SU-DHL-6 (cell line): ENCODE data around the gene COL13A1.

Experiments
- H2AFZ ChIP-seq: fragments of 200-600 bp; sonication (generic); 2 replicates; pipeline ENCODE4 v1.6.1; 2014; ENCODE audit warnings: low read depth, mild to moderate bottlenecking, moderate library complexity, mixed read lengths, antibody characterized with exemption, low read length; ENCODE audit not compliant: severe bottlenecking
- H3F3A ChIP-seq: fragments of 200-600 bp; shearing (Covaris generic); 2 replicates; pipeline ENCODE4 v1.6.0; 2016; ENCODE audit warnings: antibody characterized with exemption, mild to moderate bottlenecking; ENCODE audit not compliant: insufficient read depth
- H3K27ac ChIP-seq: fragments of 200-600 bp; sonication (generic); 2 replicates; pipeline ENCODE4 v1.5.1; 2016; ENCODE audit warnings: low read depth, mild to moderate bottlenecking, low read length, moderate library complexity, mixed read lengths
- H3K27me3 ChIP-seq: fragments of 200-600 bp; sonication (generic), shearing (Covaris generic); 2 replicates; pipeline ENCODE4 v1.6.0; 2014; ENCODE audit warnings: mild to moderate bottlenecking, low read length
- H3K36me3 ChIP-seq: fragments of 200-600 bp; sonication (generic); 2 replicates; pipeline ENCODE4 v1.6.1; 2014; ENCODE audit warnings: mild to moderate bottlenecking, low read length, mixed read lengths
- H3K4me2 ChIP-seq: fragments of 300-600, 200-600 bp; shearing (Covaris generic), sonication (generic); 2 replicates; pipeline ENCODE4 v1.6.0; 2014; ENCODE audit warnings: low read length, low read depth, mild to moderate bottlenecking; ENCODE audit not compliant: poor library complexity, severe bottlenecking
- H3K4me3 ChIP-seq: fragments of 200-600 bp; sonication (generic); 2 replicates; pipeline ENCODE4 v1.5.1; 2014; ENCODE audit warnings: antibody characterized with exemption, low read length, mild to moderate bottlenecking, mixed read lengths; ENCODE audit not compliant: insufficient read depth, poor library complexity, severe bottlenecking
- H3K79me2 ChIP-seq: fragments of 200-600 bp; sonication (generic); 2 replicates; pipeline ENCODE4 v1.6.1; 2014; ENCODE audit warnings: mild to moderate bottlenecking, low read length, moderate library complexity; ENCODE audit not compliant: insufficient read depth
- H3K9ac ChIP-seq: fragments of 200-600 bp; sonication (generic); 2 replicates; pipeline ENCODE4 v1.7.0; 2014; ENCODE audit warnings: mild to moderate bottlenecking, low read length
- H3K9me2 ChIP-seq: fragments of 200-600 bp; sonication (generic); replicated peaks from 2 replicates; pipeline ENCODE4 v1.6.1; 2014; ENCODE audit warnings: low read length; ENCODE audit not compliant: insufficient read depth
- H3K9me3 ChIP-seq: fragments of 200-600 bp; sonication (generic); 2 replicates; pipeline ENCODE4 v1.6.1; 2014; ENCODE audit warnings: low read length, mixed read lengths; ENCODE audit not compliant: insufficient read depth
- H4K20me1 ChIP-seq: fragments of 200-600 bp; sonication (generic); 2 replicates; pipeline ENCODE4 v1.6.1; 2014; ENCODE audit warnings: low read depth, mild to moderate bottlenecking, antibody characterized with exemption, low read length, moderate library complexity, mixed read lengths
- CTCF ChIP-seq: fragments of 200-600 bp; sonication (generic); IDR thresholded peaks from one replicate; pipeline ENCODE4 v1.5.1; 2017; ENCODE audit warnings: antibody characterized with exemption, mild to moderate bottlenecking, low read length, moderate library complexity; ENCODE audit not compliant: insufficient read depth, poor library complexity, severe bottlenecking
- EZH2phosphoT487 ChIP-seq: fragments of 200-600 bp; sonication (generic), shearing (Covaris generic); conservative IDR thresholded peaks from 2 replicates; pipeline ENCODE4 v1.6.1; 2018; ENCODE audit warnings: mild to moderate bottlenecking, antibody characterized with exemption, low read length, moderate library complexity, mixed read lengths

Gene COL13A1

GRCh38 chr10:69963178-69963834 is 161.6 kb downstream of the COL13A1 start:
- Histone ChIP-seq H3K4me2 (no peak overlapping the region), H3K9me3 (no peaks in the 10 kb centered on the region), H3K27ac (no peak overlapping the region), H3K9ac (no peak overlapping the region), H3K79me2 (no peaks in the 10 kb centered on the region), H4K20me1 (no peaks in the 10 kb centered on the region), H3K27me3 (no peaks in the 10 kb centered on the region), H3K4me3 (no peak overlapping the region), H3K9me2 (no peaks in the 10 kb centered on the region), H2AFZ (no peak overlapping the region), H3F3A (no peaks in the 10 kb centered on the region), H3K36me3 (no peaks in the 10 kb centered on the region)
- TF ChIP-seq EZH2phosphoT487 (no peak), CTCF (no peak)

GRCh38 chr10:69963835-69964710 is 162.4 kb downstream of the COL13A1 start:
- Histone ChIP-seq H3K27me3 (no peaks in the 10 kb centered on the region), H3K36me3 (no peaks in the 10 kb centered on the region), H3K4me3 (no peak overlapping the region), H3K79me2 (no peaks in the 10 kb centered on the region), H4K20me1 (no peaks in the 10 kb centered on the region), H3K9ac (no peak overlapping the region), H3K27ac (no peak overlapping the region), H2AFZ (no peak overlapping the region), H3K4me2 (no peak overlapping the region), H3K9me3 (no peaks in the 10 kb centered on the region), H3F3A (no peaks in the 10 kb centered on the region), H3K9me2 (no peaks in the 10 kb centered on the region)
- TF ChIP-seq EZH2phosphoT487 = no peak
- TF ChIP-seq CTCF = no peak

- Histone ChIP-seq H2AFZ (no peak overlapping the region), H3K27ac (no peak overlapping the region), H3K79me2 (no peaks in the 10 kb centered on the region), H3F3A (no peaks in the 10 kb centered on the region), H3K4me2 (no peak overlapping the region), H3K4me3 (no peak overlapping the region), H3K9me2 (no peaks in the 10 kb centered on the region), H3K27me3 (no peaks in the 10 kb centered on the region), H4K20me1 (no peaks in the 10 kb centered on the region), H3K9ac (no peak overlapping the region), H3K36me3 (no peaks in the 10 kb centered on the region), H3K9me3 (no peaks in the 10 kb centered on the region)
- TF ChIP-seq CTCF (no peak), EZH2phosphoT487 (no peak)
Measured at GRCh38 chr10:69965086-69965485, 163.4 kb downstream of the COL13A1 start.
